Measurements from ENCODE around the gene LTBR.

LTBR gene

GRCh38 chr12:6376079-6376869 is 7.7 kb upstream of the LTBR start:
- no peak overlapping the region for H3K9ac ChIP-seq (ENCODE audit: insufficient read length)
- no peaks in the 10 kb centered on the region for H3K9me3 ChIP-seq (ENCODE audit: low read depth, low read length)
- no peak for DNase-seq (ENCODE audit: low read depth, low spot score)
- no peak for TF ChIP-seq FOXP2 (optimal IDR thresholded peaks at IDR 0.05; ENCODE audit: control extremely low read depth, extremely low read length, insufficient read depth)
- no peak for TF ChIP-seq EZH2 (IDR thresholded peaks at IDR 0.05)
- no peak for TF ChIP-seq POLR2AphosphoS5 (IDR thresholded peaks at IDR 0.05; ENCODE audit: borderline replicate concordance, low read depth, low read length)
- no peaks in the 10 kb centered on the region for H3K36me3 ChIP-seq (ENCODE audit: insufficient read depth, low read length)
- no peak overlapping the region for H3K27ac ChIP-seq
- H3K4me3 ChIP-seq: no peak overlapping the region

- H3K36me3 ChIP-seq (ENCODE audit: insufficient read depth, low read length): no peaks in the 10 kb centered on the region
- TF ChIP-seq EZH2 (IDR thresholded peaks at IDR 0.05): no peak
- H3K4me3 ChIP-seq: no peak overlapping the region
- no peak overlapping the region for H3K9ac ChIP-seq (ENCODE audit: insufficient read length)
- no peak for DNase-seq (ENCODE audit: low read depth, low spot score)
- H3K9me3 ChIP-seq (ENCODE audit: low read depth, low read length): no peaks in the 10 kb centered on the region
- no peak overlapping the region for H3K27ac ChIP-seq
Measured at GRCh38 chr12:6376870-6377666, 6.9 kb upstream of the LTBR start.

GRCh38 chr12:6377667-6377994 is 6.3 kb upstream of the LTBR start:
- Histone ChIP-seq H3K4me3 (no peak overlapping the region), H3K9me3 (ENCODE audit: low read depth, low read length) (no peaks in the 10 kb centered on the region), H3K9ac (ENCODE audit: insufficient read length) (no peak overlapping the region), H3K27ac (no peak overlapping the region), H3K36me3 (ENCODE audit: insufficient read depth, low read length) (no peaks in the 10 kb centered on the region)
- no peak for DNase-seq (ENCODE audit: low read depth, low spot score)
- TF ChIP-seq FOXP2 (optimal IDR thresholded peaks at IDR 0.05; ENCODE audit: control extremely low read depth, extremely low read length, insufficient read depth) (no peak), POLR2AphosphoS5 (IDR thresholded peaks at IDR 0.05; ENCODE audit: borderline replicate concordance, low read depth, low read length) (no peak), EZH2 (IDR thresholded peaks at IDR 0.05) (no peak)

- Histone ChIP-seq H3K27ac (no peak overlapping the region), H3K36me3 (ENCODE audit: insufficient read depth, low read length) (no peaks in the 10 kb centered on the region), H3K9ac (ENCODE audit: insufficient read length) (no peak overlapping the region), H3K4me3 (no peak overlapping the region), H3K9me3 (ENCODE audit: low read depth, low read length) (no peaks in the 10 kb centered on the region)
- TF ChIP-seq FOXP2 (optimal IDR thresholded peaks at IDR 0.05; ENCODE audit: control extremely low read depth, extremely low read length, insufficient read depth): no peak
- no peak for TF ChIP-seq EZH2 (IDR thresholded peaks at IDR 0.05)
- TF ChIP-seq POLR2AphosphoS5 (IDR thresholded peaks at IDR 0.05; ENCODE audit: borderline replicate concordance, low read depth, low read length): no peak
- DNase-seq (ENCODE audit: low read depth, low spot score): no peak
Measured at GRCh38 chr12:6378709-6379472, 5.1 kb upstream of the LTBR start.

GRCh38 chr12:6380141-6381121 is 3.5 kb upstream of the LTBR start:
- TF ChIP-seq EZH2 (IDR thresholded peaks at IDR 0.05): no peak
- no peak for TF ChIP-seq FOXP2 (optimal IDR thresholded peaks at IDR 0.05; ENCODE audit: control extremely low read depth, extremely low read length, insufficient read depth)
- TF ChIP-seq POLR2AphosphoS5 (IDR thresholded peaks at IDR 0.05; ENCODE audit: borderline replicate concordance, low read depth, low read length): no peak
- no peak for DNase-seq (ENCODE audit: low read depth, low spot score)
- no peak overlapping the region for H3K27ac ChIP-seq

GRCh38 chr12:6382371-6382770 is 1.6 kb upstream of the LTBR start:
- Histone ChIP-seq H3K27ac (no peak overlapping the region), H3K9ac (ENCODE audit: insufficient read length) (no peak overlapping the region), H3K9me3 (ENCODE audit: low read depth, low read length) (no peaks in the 10 kb centered on the region), H3K36me3 (ENCODE audit: insufficient read depth, low read length) (no peaks in the 10 kb centered on the region), H3K4me3 (no peak overlapping the region)
- TF ChIP-seq EZH2 (IDR thresholded peaks at IDR 0.05): no peak
- no peak for TF ChIP-seq POLR2AphosphoS5 (IDR thresholded peaks at IDR 0.05; ENCODE audit: borderline replicate concordance, low read depth, low read length)
- no peak for TF ChIP-seq FOXP2 (optimal IDR thresholded peaks at IDR 0.05; ENCODE audit: control extremely low read depth, extremely low read length, insufficient read depth)
- DNase-seq (ENCODE audit: low read depth, low spot score): no peak

More at GRCh38 chr12:6380141-6381121, 3.5 kb upstream of the LTBR start:
- no peaks in the 10 kb centered on the region for H3K9me3 ChIP-seq (ENCODE audit: low read depth, low read length)
- H3K9ac ChIP-seq (ENCODE audit: insufficient read length): no peak overlapping the region
- no peak overlapping the region for H3K4me3 ChIP-seq
- no peaks in the 10 kb centered on the region for H3K36me3 ChIP-seq (ENCODE audit: insufficient read depth, low read length)

- no peak overlapping the region for H3K27ac ChIP-seq
- no peaks in the 10 kb centered on the region for H3K36me3 ChIP-seq (ENCODE audit: insufficient read depth, low read length)
- DNase-seq (ENCODE audit: low read depth, low spot score): no peak
- TF ChIP-seq POLR2AphosphoS5 (IDR thresholded peaks at IDR 0.05; ENCODE audit: borderline replicate concordance, low read depth, low read length): no peak
- TF ChIP-seq EZH2 (IDR thresholded peaks at IDR 0.05): no peak
- TF ChIP-seq FOXP2 (optimal IDR thresholded peaks at IDR 0.05; ENCODE audit: control extremely low read depth, extremely low read length, insufficient read depth): no peak
- H3K9me3 ChIP-seq (ENCODE audit: low read depth, low read length): no peaks in the 10 kb centered on the region
- H3K4me3 ChIP-seq: no peak overlapping the region
- no peak overlapping the region for H3K9ac ChIP-seq (ENCODE audit: insufficient read length)
Measured at GRCh38 chr12:6382982-6383381, 980 bp upstream of the LTBR start.

Data from SK-N-MC (cell line).